ENCODE measurements around the gene PNPLA2. TPM values are rescaled to one million over a fixed set of nuclear protein-coding genes. Genes with fewer than 3 reads are reported as not detected.

PNPLA2 gene
- total RNA-seq, 2 experiments from 2014 or later = 29.7 to 32.0 TPM

DNA sequence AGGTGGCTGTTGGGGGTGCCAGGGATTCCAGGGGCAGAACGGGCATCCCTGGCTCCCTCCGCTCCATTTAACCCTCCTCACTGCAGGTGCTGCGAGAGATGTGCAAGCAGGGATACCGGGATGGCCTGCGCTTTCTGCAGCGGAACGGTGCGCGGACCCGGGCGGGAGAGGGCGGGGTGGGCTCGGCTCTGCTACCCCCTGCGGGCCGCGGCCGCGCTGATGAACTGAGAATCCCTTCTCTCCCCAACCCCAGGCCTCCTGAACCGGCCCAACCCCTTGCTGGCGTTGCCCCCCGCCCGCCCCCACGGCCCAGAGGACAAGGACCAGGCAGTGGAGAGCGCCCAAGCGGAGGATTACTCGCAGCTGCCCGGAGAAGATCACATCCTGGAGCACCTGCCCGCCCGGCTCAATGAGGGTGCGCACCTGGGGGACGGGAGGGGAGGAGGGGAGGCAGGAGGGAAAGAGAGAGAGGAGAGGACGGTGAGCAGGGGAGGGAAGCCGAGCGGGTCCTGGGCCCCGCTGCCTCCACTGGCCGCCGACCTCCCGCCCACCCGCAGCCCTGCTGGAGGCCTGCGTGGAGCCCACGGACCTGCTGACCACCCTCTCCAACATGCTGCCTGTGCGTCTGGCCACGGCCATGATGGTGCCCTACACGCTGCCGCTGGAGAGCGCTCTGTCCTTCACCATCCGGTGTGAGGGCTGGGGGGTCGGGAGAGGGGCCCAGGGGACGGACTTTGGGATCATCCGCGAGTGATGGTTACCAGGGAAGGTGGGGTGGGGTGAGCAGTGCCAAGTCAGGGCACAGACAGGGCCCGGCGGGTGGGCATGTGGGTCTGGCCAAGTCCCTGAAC lies 5.0 kb downstream of the PNPLA2 start:
- Mint-ChIP-seq H3K9me3 (no peaks in the 10 kb centered on the region), H3K27me3 (peaks cover 14% of the 10 kb centered on the region), H3K4me1 (ENCODE audit: low read depth) (peaks cover 27% of the 10 kb centered on the region), H3K27ac (no peak overlapping the region), H3K4me3 (no peak overlapping the region), H3K36me3 (ENCODE audit: low read depth) (peaks cover 13% of the 10 kb centered on the region)
- ATAC-seq = no peak
- intact Hi-C loops (cut with micrococcal nuclease) = no loop called here
- no peak for DNase-seq
- ChIA-PET POLR2A (interaction anchor here (9.3 to 21.1 kb wide), 3 partner anchors 8 to 18 kb away, joined by 81 to 273 read pairs (median 273); partner anchors contain the start of genes CD151, CRACR2B, PNPLA2 and POLR2L), CTCF (no interaction called here)
- TF ChIP-seq, protein P1, sequence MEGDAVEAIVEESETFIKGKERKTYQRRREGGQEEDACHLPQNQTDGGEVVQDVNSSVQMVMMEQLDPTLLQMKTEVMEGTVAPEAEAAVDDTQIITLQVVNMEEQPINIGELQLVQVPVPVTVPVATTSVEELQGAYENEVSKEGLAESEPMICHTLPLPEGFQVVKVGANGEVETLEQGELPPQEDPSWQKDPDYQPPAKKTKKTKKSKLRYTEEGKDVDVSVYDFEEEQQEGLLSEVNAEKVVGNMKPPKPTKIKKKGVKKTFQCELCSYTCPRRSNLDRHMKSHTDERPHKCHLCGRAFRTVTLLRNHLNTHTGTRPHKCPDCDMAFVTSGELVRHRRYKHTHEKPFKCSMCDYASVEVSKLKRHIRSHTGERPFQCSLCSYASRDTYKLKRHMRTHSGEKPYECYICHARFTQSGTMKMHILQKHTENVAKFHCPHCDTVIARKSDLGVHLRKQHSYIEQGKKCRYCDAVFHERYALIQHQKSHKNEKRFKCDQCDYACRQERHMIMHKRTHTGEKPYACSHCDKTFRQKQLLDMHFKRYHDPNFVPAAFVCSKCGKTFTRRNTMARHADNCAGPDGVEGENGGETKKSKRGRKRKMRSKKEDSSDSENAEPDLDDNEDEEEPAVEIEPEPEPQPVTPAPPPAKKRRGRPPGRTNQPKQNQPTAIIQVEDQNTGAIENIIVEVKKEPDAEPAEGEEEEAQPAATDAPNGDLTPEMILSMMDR (IDR thresholded peaks at IDR 0.05) = no peak

DNA sequence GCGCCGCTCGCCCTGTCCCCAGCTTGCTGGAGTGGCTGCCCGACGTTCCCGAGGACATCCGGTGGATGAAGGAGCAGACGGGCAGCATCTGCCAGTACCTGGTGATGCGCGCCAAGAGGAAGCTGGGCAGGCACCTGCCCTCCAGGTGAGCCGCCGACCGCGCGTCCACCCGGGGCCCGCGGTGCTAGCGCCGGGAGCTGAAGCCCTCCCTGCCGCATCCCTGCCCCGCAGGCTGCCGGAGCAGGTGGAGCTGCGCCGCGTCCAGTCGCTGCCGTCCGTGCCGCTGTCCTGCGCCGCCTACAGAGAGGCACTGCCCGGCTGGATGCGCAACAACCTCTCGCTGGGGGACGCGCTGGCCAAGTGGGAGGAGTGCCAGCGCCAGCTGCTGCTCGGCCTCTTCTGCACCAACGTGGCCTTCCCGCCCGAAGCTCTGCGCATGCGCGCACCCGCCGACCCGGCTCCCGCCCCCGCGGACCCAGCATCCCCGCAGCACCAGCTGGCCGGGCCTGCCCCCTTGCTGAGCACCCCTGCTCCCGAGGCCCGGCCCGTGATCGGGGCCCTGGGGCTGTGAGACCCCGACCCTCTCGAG lies 5.7 kb downstream of the PNPLA2 start:
- POLR2A ChIA-PET = interaction anchor here (1.1 to 21.1 kb wide), 5 partner anchors 9 to 18 kb away, joined by 3 to 273 read pairs (median 6); partner anchors contain the start of genes PNPLA2, POLR2L, RPLP2 and TSPAN4
- H3K36me3 Mint-ChIP-seq (ENCODE audit: low read depth) = peaks cover 13% of the 10 kb centered on the region
- peaks cover 32% of the 10 kb centered on the region for H3K4me1 Mint-ChIP-seq (ENCODE audit: low read depth)
- peaks cover 21% of the 10 kb centered on the region for H3K27me3 Mint-ChIP-seq
- H3K4me3 Mint-ChIP-seq = no peak overlapping the region
- no peaks in the 10 kb centered on the region for H3K9me3 Mint-ChIP-seq
- TF ChIP-seq, protein P1 (IDR thresholded peaks at IDR 0.05) = no peak
- DNase-seq (no peak), ATAC-seq (no peak)
- H3K27ac Mint-ChIP-seq = no peak overlapping the region
- CTCF ChIA-PET = no interaction called here
- intact Hi-C loops (cut with micrococcal nuclease) = no loop called here

DNA sequence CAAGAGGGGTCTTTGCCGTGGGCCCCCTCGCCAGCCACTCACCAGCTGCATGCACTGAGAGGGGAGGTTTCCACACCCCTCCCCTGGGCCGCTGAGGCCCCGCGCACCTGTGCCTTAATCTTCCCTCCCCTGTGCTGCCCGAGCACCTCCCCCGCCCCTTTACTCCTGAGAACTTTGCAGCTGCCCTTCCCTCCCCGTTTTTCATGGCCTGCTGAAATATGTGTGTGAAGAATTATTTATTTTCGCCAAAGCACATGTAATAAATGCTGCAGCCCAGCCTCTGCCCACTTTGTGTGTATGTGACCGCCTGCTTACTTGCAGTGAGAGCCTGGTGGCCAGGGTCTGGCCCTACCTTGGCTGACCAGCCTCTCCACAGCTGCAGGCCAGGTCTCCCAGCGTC lies 6.2 kb downstream of the PNPLA2 start:
- Mint-ChIP-seq H3K27ac (no peak overlapping the region), H3K27me3 (peaks cover 27% of the 10 kb centered on the region), H3K4me1 (ENCODE audit: low read depth) (peaks cover 38% of the 10 kb centered on the region), H3K9me3 (no peaks in the 10 kb centered on the region), H3K36me3 (ENCODE audit: low read depth) (peaks cover 13% of the 10 kb centered on the region), H3K4me3 (no peak overlapping the region)
- CTCF ChIA-PET = no interaction called here
- DNase-seq (no peak), ATAC-seq (no peak)
- TF ChIP-seq, protein P1 (IDR thresholded peaks at IDR 0.05) = no peak
- POLR2A ChIA-PET = interaction anchor here (1.1 to 21.1 kb wide), 5 partner anchors 9 to 18 kb away, joined by 3 to 273 read pairs (median 6); partner anchors contain the start of genes PNPLA2, POLR2L, RPLP2 and TSPAN4
- intact Hi-C loops (cut with micrococcal nuclease) = no loop called here

DNA sequence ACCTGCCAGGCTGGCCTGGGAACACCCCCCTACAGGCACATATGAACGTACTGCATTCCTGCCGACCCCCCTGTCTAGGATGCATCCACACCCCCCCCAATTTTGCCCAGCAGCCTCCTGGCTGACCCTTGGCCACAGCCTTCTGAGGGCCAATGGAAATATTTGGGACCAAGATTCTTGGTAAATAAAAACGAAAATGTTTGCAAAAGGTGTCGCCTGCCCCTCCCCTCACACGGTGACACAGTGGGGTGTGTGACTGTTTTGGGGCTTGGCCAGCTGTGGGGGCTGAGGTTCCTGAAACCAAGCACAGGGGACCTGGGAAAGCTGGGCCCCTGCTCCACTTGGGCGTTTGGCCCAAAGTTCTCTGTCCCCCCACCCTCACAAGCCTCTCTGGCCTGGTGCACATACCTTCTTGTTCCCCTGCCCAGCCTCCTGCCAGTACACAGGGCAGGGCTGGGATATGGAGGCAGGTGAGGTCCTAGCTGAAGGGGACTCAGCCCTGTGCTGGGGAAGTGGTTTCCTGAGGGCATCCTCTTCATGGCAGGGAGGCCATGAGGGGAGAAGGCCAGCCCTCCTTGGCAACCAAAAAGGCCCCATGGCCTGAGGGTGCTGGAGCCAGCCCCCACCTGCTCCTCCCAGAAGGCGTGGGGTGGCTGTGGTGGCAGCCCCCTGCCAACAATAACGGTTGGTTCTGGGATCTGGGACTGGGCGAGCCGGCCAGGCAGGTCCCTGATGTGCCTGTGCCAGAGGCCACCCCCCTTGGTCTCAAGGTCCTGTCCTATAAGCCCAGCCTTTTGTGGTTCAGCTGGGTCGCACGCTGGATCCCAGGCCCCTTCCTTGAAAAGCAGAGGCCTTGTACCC lies 6.9 kb downstream of the PNPLA2 start:
- TF ChIP-seq, protein P1 (IDR thresholded peaks at IDR 0.05) = no peak
- ATAC-seq (no peak), DNase-seq (no peak)
- Mint-ChIP-seq H3K36me3 (ENCODE audit: low read depth) (peaks cover 13% of the 10 kb centered on the region), H3K9me3 (no peaks in the 10 kb centered on the region), H3K27me3 (peaks cover 29% of the 10 kb centered on the region), H3K4me3 (no peak overlapping the region), H3K27ac (no peak overlapping the region), H3K4me1 (ENCODE audit: low read depth) (peaks cover 39% of the 10 kb centered on the region)
- intact Hi-C loops (cut with micrococcal nuclease) = no loop called here
- POLR2A ChIA-PET = interaction anchor here (1.1 to 21.1 kb wide), 6 partner anchors 9 to 19 kb away, joined by 3 to 273 read pairs (median 4); partner anchors contain the start of genes PNPLA2, POLR2L, RPLP2 and TSPAN4
- CTCF ChIA-PET = no interaction called here

Measured in activated CD8-positive, alpha-beta T cell treated with anti-CD3 and anti-CD28 coated beads for 36 hours (primary cell).